Stimulated activated CD4-positive, alpha-beta T cell treated with anti-CD3 and anti-CD28 coated beads, Interleukin-1b, Interleukin-23, amount 100 ng/mL, for 1 hour (primary cell): Measurements from ENCODE around the gene NKAIN1.

Experiments used
- DNase-seq, 2 donors: peaks; one replicate each; pipeline ENCODE4 v3.0.0-alpha.2; 2020; ENCODE audit warnings: low read depth in 2 of 2

The NKAIN1 gene

GRCh38 chr1:31234123-31234708, 5.5 kb downstream of the NKAIN1 start:
- DNase-seq, result no peak

- DNase-seq, result no peak
Observed at GRCh38 chr1:31232689-31233088, 7.0 kb downstream of the NKAIN1 start.

GRCh38 chr1:31231802-31232201, 7.9 kb downstream of the NKAIN1 start:
- no peak for DNase-seq

- no peak for DNase-seq
Observed at GRCh38 chr1:31230378-31230777, 9.3 kb downstream of the NKAIN1 start.

GRCh38 chr1:31228986-31229385, 10.7 kb downstream of the NKAIN1 start:
- no peak for DNase-seq

GRCh38 chr1:31227891-31228568, 11.7 kb downstream of the NKAIN1 start:
- DNase-seq, result no peak

GRCh38 chr1:31224068-31224467, 15.6 kb downstream of the NKAIN1 start:
- DNase-seq, result no peak

GRCh38 chr1:31222176-31222575, 17.5 kb downstream of the NKAIN1 start:
- DNase-seq, result no peak

GRCh38 chr1:31221072-31221471, 18.6 kb downstream of the NKAIN1 start:
- no peak for DNase-seq

- no peak for DNase-seq
Observed at GRCh38 chr1:31219489-31219888, 20.2 kb downstream of the NKAIN1 start.

GRCh38 chr1:31218705-31219104, 21.0 kb downstream of the NKAIN1 start:
- DNase-seq, result no peak

GRCh38 chr1:31216016-31216415, 23.7 kb downstream of the NKAIN1 start:
- DNase-seq, result no peak

- no peak for DNase-seq
Observed at GRCh38 chr1:31215065-31215570, 24.6 kb downstream of the NKAIN1 start.

GRCh38 chr1:31214316-31215064, 25.2 kb downstream of the NKAIN1 start:
- no peak for DNase-seq

- no peak for DNase-seq
Observed at GRCh38 chr1:31208361-31208945, 31.2 kb downstream of the NKAIN1 start.

- DNase-seq, result no peak
Observed at GRCh38 chr1:31207569-31207968, 32.1 kb downstream of the NKAIN1 start.

- no peak for DNase-seq
Observed at GRCh38 chr1:31207046-31207445, 32.6 kb downstream of the NKAIN1 start.

GRCh38 chr1:31203215-31203614, 36.5 kb downstream of the NKAIN1 start:
- DNase-seq, result no peak

- DNase-seq, result no peak
Observed at GRCh38 chr1:31201931-31202360, 37.7 kb downstream of the NKAIN1 start.

GRCh38 chr1:31199949-31200348, 39.7 kb downstream of the NKAIN1 start:
- no peak for DNase-seq

- DNase-seq, result no peak
Observed at GRCh38 chr1:31199236-31199790, 40.4 kb downstream of the NKAIN1 start.

GRCh38 chr1:31198600-31198999, 41.1 kb downstream of the NKAIN1 start:
- no peak for DNase-seq
